Dedifferentiated amniotic fluid mesenchymal stem cell (primary cell): ENCODE results near the gene VPS13C.

ENCODE experiments used
- DNase-seq: peaks from one replicate; pipeline ENCODE4 v3.0.0-alpha.2; 2016; ENCODE audit errors: extremely low spot score

Gene VPS13C

DNA sequence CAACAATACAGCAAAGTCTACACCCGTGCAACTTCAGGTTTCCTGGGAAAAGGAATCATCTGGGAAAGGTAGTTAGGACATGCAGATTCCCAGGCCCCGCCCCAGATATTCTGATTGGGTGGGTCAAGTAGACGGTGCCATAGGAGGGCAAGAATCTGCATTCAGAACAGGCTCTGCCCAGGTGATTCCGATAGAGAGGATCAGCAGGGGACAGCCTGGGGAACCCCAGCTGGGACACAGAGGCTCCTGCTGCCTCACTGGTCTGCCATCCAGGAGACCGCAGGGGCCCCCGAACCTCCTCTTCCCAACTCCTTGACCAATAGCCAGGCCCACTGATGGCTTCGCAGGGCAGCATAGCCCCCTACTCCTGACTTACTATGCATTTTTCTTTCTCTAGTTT is 243.4 kb downstream of the VPS13C start:
- DNase-seq = no peak

DNA sequence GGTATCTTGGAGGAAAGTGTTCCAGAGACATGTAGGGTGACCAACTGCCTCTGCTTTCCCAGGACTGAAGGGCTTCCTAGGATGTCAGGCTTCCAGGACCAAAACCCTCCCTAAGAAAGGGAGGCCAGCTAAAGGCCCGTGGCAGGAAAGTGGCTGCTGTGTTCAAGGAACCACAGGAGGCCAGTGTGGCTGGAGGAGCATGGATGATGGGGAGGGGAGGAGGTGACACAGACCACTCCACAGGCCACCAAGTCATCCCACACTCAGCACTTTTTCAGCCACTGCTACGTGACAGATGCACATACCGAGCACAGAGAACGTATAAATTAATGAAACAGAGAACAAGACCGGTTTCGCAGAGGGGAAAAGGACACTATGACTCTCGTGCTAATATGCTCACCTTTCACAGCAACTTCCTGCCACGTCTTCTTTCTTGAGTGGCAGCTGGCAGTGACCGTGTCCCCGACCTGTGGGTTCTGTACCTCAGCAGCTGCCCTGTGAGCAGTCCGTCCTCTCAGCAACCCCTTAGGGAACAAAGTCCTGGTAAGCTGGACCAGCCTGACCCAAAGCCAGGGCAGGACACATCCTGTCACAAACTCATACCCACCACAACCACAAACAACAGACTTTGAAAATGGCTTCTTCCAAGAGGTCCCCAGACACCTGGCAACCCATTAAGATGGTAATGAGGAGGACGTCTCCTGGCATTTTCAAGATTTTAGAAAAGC is 244.7 kb downstream of the VPS13C start:
- no peak for DNase-seq

DNA sequence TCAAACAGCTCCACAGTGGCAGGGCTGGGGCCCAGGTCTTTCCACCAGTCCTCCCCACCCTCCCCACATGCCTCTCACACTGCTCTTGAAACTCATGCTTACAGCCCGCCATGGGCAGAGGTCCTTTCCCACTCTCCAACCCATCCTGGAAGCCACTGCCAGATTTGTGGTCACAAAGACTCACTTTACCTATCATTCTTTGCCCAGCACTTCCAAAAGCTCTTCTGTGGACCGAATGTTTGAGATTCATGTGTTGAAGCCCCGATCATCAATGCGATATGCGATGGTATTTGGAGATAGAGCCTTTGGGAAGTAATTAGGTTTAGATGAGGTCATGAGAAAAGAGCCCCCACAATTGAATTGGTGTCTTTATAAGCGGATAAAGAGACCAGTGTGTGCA is 247.8 kb downstream of the VPS13C start:
- DNase-seq = no peak

GRCh38 chr15:61811952-61812351 is 248.3 kb downstream of the VPS13C start:
- no peak for DNase-seq

- no peak for DNase-seq
Observed at GRCh38 chr15:61809216-61809615, 251.0 kb downstream of the VPS13C start.

- no peak for DNase-seq
Observed at GRCh38 chr15:61807281-61807929, 252.8 kb downstream of the VPS13C start.
